ENCODE data around the gene REPS1.

REPS1 gene

GRCh38 chr6:138920906-138921305 is 67.1 kb downstream of the REPS1 start:
- DNase-seq, result no peak

- no peak for DNase-seq
Observed at GRCh38 chr6:138914701-138915100, 73.4 kb downstream of the REPS1 start.

DNA sequence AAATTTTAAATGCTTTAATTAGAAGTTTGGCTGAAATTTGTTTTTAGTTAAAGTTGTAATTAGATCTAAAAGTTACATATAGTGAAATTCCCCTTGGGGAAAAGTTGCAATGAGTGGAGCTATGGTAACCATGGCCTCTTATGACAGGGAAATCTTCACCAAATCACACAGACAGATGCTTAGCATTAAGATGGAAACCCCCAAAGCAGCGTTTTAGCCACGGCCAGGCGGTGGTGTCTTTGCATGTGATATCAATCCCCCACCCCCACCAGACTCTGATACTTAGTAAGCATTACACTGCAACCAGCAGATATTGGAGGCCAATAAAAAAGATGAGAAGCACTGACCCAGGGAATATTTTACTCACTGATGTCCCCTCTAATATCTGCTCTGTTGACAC is 75.7 kb downstream of the REPS1 start:
- DNase-seq, result no peak

DNA sequence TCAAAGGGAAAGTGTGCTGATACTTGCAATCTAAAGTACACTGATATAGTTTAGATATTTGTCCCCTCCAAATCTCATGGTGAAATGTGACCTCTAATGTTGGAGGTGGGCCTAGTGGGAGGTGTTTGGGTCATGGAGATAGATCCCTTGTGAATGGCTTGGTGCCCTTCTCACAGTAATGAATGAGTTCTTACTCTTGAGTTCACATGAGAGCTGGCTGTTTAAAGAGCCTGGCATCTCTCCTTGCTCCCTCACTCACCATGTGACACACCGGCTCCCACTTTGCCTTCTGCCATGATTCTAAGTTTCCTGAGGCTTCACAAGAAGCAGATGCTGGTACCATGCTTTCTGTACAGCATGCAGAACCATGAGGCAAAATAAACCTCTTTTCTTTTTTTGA is 78.1 kb downstream of the REPS1 start:
- DNase-seq, result no peak

DNA sequence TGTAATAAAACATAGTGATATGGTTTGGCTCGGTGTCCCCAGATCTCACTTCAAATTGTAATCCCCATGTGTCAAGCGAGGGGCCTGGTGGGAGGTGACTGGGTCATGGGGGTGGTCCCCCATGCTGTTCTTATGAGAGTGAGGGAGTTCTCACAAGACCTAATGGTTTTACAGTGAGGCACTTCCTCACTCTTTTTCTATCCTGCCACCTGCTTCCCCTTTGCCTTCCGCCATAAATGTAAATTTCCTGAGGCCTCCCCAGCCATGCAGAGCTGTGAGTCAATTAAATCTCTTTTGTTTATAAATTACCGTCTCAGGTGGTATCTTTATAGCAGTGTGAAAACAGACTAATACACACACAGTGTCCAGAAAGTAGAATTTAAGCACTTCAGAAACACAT is 78.5 kb downstream of the REPS1 start:
- no peak for DNase-seq

DNA sequence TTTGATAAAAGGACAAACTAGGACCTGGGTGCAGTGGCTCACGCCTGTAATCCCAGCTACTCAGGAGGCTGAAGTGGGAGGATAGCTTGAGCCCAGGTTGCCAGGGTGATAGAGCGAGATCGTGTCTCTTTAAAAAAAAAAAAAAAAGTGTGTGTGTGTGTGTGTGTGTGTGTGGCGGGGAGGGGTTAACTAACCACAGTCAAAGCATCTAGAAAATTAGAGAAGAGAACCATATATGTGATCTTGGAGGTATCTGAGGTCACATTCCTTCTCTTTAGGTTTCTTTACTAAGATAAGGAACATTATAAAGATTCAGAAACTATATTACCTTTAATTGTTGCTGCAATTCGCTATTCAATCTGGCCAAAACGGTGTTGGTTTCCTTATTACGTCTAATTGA is 80.9 kb downstream of the REPS1 start:
- no peak for DNase-seq

DNA sequence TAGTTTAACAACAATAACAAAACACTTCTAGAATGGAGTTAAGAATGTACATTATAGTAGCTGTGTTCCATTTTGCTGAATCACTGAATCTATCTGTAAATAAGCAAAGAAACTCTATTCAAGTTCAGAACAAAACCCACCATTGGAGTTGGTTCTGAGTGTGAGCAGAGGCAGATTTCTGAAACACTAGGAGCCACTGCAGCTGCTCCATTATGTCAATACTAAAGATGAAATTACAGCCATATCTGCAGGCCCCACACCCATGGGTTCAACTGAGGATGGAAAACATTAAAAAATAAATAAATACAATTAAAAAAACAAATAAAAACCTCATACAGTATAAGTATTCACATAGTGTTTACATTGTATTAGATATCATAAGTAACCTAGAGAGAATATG is 91.0 kb downstream of the REPS1 start:
- no peak for DNase-seq

DNA sequence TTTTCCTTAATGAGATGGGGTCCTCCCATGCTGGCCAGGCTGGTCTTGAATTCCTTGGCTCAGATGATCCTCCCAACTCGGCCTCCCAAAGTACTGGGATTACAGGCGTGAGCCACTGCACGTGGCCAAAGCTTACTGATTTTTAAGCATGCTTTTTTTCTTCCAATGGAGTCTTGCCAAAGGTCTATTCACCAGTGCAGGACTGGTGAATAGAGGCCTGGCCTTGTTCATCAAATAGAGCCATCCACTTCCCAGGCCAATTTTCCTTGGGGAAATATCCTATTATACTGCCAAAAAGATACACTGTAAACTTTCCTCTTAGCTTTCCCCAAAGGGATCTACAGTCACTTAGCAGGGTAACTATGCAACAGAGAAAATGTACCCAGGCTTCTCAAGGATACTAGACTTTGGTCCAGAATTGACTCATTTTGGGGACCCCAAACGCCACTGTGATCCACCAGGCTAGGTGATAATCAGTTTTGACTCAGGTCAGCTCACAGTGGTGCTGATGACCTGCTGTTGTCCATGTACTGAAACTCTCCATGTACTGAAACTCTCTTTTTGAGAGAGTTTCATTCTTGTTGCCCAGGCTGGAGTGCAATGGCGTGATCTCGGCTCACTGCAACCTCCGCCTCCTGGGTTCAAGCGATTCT is 91.8 kb downstream of the REPS1 start:
- DNase-seq, result no peak

DNA sequence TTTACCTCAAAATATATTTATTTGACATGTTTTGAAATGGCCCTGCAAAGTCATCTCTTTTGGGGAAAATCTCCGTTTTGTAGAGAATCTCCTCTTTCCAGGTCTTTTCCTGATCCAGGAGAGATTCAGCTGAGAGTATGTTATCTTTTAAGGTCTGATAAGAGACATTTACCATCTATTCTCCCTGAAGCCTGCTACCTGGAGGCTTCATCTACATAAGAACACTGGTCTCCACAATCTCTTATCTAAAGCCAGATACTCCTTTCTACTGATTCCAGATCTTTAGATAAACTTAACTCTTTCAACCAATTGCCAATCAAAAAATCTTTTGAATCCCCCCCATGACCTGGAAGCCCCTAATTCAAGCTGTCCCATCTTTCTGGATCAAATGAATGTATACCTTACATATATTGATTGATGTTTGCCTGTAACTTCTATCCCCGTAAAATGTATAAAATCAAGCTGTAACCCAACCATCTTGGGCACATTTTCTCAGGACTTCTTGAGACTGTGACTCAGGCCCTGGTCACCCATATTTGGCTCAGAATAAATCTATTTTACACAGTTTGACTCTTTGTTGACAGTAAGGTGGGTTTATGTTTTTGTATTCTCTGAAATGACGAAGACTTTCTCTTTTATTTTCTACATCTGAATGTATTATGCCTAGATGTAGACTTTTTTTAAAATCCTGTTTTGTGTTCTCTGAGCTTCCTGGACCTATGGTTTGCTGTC is 96.6 kb downstream of the REPS1 start:
- no peak for DNase-seq

- no peak for DNase-seq
Observed at GRCh38 chr6:138885156-138885819, 102.8 kb downstream of the REPS1 start.

GRCh38 chr6:138882369-138883017 is 105.6 kb downstream of the REPS1 start:
- no peak for DNase-seq

DNA sequence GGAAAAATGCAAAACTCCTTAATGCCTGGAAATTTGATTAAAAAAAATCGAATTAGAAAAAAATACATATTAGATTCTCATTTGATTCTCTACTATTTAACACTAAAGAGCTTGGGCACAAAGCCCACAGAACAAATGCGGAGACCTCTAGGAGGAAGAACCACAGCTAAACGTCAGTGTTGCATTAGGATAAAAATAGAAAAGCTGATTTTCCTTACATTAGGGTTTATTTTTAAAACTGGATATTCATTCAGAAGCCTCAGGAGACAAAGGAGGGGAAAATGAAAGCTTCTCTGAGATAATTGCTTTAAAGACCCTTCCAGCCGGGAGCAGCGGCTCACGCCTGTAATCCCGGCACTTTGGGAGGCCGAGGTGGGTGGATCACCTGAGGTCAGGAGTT is 114.9 kb downstream of the REPS1 start:
- no peak for DNase-seq

GRCh38 chr6:138869398-138869797 is 118.7 kb downstream of the REPS1 start:
- DNase-seq, result no peak

- DNase-seq, result no peak
Observed at GRCh38 chr6:138868181-138868580, 119.9 kb downstream of the REPS1 start.

DNA sequence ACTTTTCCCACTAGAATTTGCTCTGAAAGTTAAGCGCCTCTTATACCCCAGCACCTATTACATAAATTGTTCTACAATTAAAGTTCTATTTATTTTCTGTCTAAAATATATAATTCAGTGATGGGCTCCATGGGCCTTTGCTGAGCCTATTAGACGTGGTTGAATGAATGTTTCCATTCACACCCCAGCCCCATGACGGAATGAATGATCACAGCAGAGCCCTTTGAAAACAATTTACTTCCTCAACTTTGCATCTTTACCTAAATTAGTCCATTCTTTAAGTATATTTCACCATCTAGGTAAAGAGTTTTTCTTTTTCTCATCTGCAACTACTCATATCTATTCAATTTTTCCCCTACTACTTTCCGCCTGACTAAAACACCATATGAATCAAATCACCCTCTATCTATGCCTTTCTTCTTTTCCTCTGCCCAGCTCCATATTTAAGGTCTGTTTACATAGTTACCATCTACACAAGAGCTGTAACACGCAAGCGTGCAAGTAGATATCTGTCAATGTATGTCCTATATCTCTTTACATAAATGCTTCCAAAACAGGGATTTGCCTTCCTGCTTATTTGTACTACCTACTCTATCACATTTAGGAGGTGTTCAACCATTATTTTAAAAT is 122.5 kb downstream of the REPS1 start:
- DNase-seq, result no peak

DNA sequence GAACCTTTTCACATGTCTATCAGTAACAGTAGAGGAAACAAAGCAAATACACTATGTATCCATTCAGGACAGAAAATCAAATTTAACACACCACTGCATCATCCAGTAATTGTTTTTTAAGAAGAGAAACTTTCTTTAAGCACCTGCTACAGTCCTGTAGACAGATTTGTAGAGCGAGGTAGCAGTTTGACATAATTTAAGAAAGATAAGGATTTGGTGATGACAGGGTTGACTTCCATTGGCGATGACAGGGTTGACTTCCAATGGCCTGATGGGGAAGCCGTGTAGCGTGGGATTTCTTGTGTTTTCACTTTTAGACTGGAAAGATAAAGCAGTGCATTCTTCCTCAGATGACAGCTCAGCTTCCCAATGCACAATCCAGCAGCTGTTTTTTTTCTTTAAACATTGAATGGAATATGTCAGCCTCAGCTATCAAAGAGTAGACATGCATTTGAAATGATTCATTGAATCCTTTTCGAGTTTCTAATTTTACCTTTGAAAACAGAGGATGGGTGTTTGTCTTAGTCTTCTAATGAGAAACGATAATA is 123.6 kb downstream of the REPS1 start:
- DNase-seq, result no peak

DNA sequence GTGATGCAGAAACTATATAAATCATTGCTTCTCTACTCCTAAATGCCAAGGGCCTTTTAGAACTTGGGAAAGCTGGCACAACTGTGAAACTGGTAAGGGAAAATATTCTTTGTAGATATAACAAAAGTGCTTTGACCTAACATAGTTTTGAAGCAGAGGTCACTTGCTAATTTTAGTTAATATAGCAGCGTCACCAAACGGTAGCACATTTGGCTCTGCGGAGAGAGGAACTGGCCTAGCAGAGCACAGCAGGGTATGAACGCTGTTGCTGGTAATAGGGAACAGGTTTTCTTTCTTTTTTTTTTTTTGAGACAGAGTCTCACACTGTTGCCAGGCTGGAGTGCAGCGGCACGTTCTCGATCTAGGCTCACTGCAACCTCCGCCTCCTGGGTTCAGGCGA is 124.7 kb downstream of the REPS1 start:
- DNase-seq, result no peak

- DNase-seq, result no peak
Observed at GRCh38 chr6:138862456-138862855, 125.6 kb downstream of the REPS1 start.

DNA sequence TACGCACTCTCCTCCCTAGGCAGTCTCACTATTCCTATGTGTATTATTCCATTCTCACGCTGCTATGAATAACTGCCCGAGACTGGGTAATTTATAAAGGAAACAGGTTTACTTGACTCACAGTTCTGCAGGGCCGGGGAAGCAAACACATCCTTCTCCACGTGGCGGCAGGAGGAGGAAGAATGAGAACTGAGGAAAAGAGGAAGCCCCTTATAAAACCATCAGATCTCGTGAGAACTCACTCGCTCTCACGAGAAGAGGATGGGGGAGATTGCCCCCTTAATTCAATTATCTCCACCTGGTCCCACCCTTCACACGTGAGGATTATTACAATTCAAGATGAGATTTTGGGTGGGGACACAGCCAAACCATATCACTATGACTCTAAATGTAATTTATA is 130.3 kb downstream of the REPS1 start:
- no peak for DNase-seq

DNA sequence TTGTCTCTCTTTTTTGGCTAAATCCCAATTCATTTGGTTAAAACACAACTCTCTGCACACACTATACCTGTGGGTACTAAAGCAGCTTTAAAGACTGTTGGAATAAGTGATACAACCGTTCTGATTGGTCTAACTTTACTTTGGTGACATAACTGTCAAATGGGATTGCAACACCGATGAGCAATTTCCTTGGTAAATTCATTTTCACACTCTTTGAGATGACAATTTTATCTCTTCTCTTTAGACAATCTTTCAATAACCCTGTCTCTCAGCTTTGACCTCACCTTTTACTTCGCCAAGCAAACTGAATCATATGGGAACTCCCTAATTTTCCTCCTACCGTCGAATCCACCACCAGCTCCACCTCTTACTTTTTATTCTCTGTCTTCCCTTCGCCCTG is 131.4 kb downstream of the REPS1 start:
- DNase-seq, result no peak

All from NCI-H510A treated with DMSO at 0.1 percent for 48 hours (cell line).